D721Med (cell line): ENCODE data around the gene NCSTN.

Source experiments
- DNase-seq: peaks from one replicate; pipeline ENCODE4 v3.0.0; 2011; ENCODE audit warnings: low spot score; ENCODE audit not compliant: insufficient read length
- FAIRE-seq: peaks from 2 replicates; lab custom pipeline; 2011; peaks lifted over from hg19 to GRCh38; lab: Jason Lieb, UNC
- TF ChIP-seq, protein P1 (sequence below): IDR thresholded peaks from 2 replicates; pipeline ENCODE4 v1.5.1; 2012; ENCODE audit warnings: mild to moderate bottlenecking, control low read depth; ENCODE audit not compliant: insufficient read depth; ENCODE audit errors: missing control alignments

NCSTN gene

DNA sequence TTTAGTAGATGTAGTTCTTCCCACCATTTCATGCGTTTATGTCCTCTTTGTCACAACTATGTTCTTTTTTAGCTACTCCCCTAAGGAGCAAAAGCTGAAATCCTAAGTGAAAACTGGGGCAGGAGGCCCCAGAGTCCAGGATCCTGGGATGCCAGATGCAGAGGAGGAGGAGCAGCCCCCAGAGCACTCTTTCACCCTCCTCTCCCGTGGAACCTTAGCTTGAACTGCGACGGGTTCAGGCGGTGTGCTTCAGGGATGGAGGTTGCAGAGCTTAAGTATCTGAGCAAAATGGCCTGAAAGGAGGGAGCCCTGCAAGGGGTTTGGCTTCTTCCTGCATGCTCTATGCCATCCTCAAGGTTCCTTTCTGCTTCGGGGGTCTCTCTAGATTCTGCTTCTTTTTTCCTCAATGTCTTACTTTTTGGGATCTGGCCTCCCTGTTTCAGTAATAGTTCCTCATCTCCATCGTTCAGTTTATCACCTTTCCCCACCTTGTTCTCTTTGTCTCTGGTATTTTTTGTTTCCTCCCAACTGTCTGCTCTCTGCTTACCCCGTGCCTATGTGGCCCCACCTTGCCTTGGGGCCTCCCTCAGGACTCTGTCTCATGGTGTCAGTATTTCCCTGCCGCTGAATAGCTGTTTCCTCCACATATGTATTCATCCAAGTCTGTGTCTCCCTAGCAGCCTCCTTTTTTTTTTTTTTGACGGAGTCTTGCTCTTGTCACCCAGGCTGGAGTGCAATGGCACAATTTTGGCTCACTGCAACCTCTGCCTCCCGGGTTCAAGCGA, 21.0 kb downstream of the NCSTN start:
- DNase-seq = no peak
- TF ChIP-seq, protein P1, sequence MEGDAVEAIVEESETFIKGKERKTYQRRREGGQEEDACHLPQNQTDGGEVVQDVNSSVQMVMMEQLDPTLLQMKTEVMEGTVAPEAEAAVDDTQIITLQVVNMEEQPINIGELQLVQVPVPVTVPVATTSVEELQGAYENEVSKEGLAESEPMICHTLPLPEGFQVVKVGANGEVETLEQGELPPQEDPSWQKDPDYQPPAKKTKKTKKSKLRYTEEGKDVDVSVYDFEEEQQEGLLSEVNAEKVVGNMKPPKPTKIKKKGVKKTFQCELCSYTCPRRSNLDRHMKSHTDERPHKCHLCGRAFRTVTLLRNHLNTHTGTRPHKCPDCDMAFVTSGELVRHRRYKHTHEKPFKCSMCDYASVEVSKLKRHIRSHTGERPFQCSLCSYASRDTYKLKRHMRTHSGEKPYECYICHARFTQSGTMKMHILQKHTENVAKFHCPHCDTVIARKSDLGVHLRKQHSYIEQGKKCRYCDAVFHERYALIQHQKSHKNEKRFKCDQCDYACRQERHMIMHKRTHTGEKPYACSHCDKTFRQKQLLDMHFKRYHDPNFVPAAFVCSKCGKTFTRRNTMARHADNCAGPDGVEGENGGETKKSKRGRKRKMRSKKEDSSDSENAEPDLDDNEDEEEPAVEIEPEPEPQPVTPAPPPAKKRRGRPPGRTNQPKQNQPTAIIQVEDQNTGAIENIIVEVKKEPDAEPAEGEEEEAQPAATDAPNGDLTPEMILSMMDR = no peak

DNA sequence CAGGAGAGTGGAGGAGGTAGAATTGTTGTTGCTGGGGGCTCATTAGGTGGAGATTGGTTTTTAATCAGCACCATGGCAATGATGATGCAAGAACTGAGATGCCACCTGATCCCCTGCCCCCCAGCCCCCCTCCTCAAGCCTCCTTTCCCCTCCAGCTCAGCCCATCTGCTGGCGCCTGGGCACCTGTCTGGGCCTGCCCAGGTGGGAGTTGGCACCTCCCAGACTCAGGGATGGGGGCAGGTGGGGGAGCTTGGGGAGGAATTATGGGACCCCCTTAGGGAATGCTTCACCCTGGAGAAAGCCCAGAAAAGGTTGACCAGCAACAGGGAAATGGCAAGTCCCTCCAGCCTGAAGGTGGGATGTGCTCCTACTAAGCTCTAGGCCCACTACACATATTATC, 22.1 kb downstream of the NCSTN start:
- FAIRE-seq (no peak), DNase-seq (no peak)
- TF ChIP-seq, protein P1 = no peak

More for the DNA sequence above, 21.0 kb downstream of the NCSTN start:
- FAIRE-seq = peak; percentile 38

DNA sequence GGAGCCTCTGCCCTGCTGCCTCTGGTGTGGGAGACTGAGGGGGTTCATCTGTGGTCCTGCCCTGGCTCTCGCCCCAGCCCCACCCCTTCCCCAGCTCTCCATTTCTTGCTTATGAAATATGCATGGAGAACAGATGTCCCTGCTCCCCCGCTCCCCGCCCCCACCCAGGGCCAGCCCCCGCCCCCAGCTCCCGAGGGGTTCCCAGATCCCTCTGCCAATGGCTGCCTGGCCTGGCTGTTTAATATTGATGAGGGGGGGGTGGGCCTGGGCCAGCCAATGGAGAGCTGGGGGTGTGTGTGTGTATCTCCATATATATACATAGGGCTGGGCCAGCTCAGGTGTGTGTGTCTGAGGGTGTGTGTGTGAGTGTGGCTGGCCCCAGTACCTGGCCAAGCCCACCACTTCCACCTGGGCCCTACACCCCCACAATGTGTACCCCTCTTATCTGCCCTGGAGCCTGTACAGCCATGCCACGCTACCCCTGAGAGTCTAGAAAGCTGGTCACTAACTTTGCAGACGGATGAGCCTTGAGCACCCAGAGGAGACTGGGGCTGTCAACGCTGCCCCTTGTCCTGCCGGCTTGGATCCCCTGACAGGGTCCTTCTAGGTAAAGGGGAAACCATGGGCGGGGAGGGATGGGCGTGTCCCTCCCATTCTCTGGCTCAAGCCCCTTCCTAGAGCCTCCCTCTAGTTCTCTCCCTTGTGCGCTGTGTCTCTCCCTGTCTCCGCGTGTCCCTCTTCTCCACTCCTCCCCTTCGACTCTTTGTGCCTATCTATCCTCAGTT, 23.7 kb downstream of the NCSTN start, which contains the start of gene NHLH1:
TSS of gene NHLH1 (plus strand) at position 341 of the 785 bp plus-strand sequence. CDS start 3,661 bp downstream, outside the sequence.
- no peak for FAIRE-seq
- TF ChIP-seq, protein P1 = no peak
- peak; percentile 85 for DNase-seq

DNA sequence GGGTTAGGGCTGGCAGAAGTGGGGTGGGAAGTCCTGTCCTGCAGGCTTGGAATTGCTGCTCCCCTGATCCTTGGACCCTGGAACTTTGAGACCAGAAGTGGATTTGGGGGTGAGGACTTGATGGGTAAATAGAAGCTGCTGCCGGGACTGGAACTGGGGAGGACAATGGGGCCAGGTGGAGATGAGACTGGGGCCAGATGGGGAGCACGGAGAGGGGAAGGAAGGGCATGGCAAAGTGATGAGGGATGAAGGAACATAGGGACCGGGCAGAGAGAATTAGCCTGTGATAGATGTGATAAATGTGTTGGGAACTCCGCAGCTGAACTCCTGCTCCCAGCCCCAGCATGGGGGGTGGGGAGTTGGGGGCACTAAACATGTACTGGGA, 24.3 kb downstream of the NCSTN start:
- DNase-seq (no peak), FAIRE-seq (no peak)
- TF ChIP-seq, protein P1 = no peak

DNA sequence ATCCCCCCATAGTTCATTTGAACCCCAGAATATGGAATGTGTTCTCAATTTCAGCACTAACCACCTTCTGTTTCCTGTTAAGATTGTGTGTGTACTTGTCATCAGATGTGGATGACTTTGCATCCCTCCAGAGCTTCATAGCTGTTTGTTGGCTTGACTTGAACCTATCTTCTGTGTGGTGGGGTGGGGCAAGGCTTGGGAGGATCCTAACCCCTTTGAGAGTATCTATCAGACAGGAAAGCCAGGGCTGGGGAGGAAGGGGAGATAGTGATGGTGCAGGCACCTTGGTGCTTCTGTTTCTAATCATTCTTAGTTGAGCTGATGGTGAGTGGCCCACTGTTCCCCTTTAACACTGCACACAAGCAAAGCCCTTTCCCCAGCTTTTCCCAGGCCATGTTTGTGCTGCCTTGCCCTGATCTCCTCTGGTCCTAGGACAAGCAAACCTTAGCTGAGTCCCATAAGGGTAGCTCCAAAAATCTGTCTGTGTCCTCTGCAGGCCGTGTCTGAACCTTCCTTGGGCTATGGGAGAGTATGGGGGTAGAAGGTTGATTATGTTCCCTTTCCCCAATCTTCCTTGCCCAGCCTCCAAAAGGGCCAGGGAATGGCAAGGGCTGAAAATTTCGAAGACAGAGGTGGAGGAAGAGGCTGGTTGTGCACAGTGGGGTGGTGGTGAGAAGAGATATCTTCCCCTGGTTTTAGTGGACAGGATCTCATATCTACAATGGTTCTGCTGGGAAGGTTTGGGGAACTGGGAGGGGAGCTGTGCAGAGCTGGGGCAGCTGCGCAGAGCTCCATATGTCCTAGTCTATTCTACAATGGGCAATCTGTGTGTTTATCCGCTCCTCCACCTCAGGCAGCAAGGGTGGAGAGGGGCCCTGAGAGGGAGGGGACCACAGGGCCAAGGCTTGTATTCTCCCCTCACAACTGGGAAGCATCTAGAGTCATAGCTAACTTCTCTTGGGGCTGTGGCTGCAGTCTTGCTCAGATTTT, 25.0 kb downstream of the NCSTN start:
- TF ChIP-seq, protein P1 = no peak
- peak; percentile 29 for FAIRE-seq
- no peak for DNase-seq

DNA sequence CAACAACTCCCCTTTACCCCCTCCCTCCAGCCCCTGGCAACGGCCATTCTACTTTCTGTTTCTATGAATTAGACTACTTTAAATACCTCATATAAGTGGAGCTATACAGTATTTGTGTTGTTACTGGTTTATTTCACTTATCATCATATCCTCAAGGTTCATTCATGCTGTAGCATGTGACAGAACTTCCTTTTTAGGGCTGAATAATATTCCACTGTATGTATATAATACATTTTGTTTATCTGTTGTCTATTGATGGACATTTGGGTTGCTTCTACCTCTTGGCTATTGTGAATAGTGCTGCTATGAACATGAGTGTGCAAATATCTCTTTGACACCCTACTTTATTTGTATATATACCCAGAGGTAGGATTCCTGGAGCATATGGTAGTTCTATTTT, 25.9 kb downstream of the NCSTN start:
- FAIRE-seq = no peak
- TF ChIP-seq, protein P1 = no peak
- DNase-seq = no peak
